KMS-11 (cell line): Measurements from ENCODE around the gene UBE2D3.

Source experiments
- H2AFZ ChIP-seq: fragments of 200-600 bp; sonication (generic); 2 replicates; pipeline ENCODE4 v1.6.1; 2016; ENCODE audit warnings: antibody characterized with exemption, mixed run types, low read depth
- H3K27ac ChIP-seq: fragments of 200-600 bp; sonication (generic); 2 replicates; pipeline ENCODE4 v1.6.1; 2016; ENCODE audit warnings: mild to moderate bottlenecking, mixed run types
- H3K27me3 ChIP-seq: fragments of 200-600 bp; sonication (generic); 2 replicates; pipeline ENCODE4 v1.6.1; 2017; ENCODE audit warnings: mild to moderate bottlenecking, low read depth, mixed run types, moderate library complexity; ENCODE audit not compliant: insufficient read depth
- H3K36me3 ChIP-seq: fragments of 200-600 bp; sonication (generic); 2 replicates; pipeline ENCODE4 v1.6.1; 2017; ENCODE audit warnings: mild to moderate bottlenecking, mixed run types; ENCODE audit not compliant: insufficient read depth
- H3K4me1 ChIP-seq: fragments of 200-600 bp; sonication (generic); 2 replicates; pipeline ENCODE4 v1.6.1; 2016; ENCODE audit warnings: mild to moderate bottlenecking, low read depth, mixed run types; ENCODE audit not compliant: poor library complexity, severe bottlenecking
- H3K4me2 ChIP-seq: fragments of 200-600 bp; sonication (generic); 2 replicates; pipeline ENCODE4 v1.7.0; 2016; ENCODE audit warnings: mild to moderate bottlenecking, mixed run types
- H3K4me3 ChIP-seq: fragments of 200-600 bp; sonication (generic); IDR thresholded peaks from 2 replicates; pipeline ENCODE4 v1.6.1; 2017; ENCODE audit warnings: low read depth, low read length, mixed read lengths; ENCODE audit not compliant: insufficient read depth
- H3K79me2 ChIP-seq: fragments of 200-600 bp; sonication (generic); 2 replicates; pipeline ENCODE4 v1.6.1; 2016; ENCODE audit warnings: low read depth, mixed run types; ENCODE audit not compliant: insufficient read depth
- H3K9ac ChIP-seq: fragments of 200-600 bp; sonication (generic); 2 replicates; pipeline ENCODE4 v1.6.1; 2016; ENCODE audit warnings: mild to moderate bottlenecking, mixed run types
- H4K20me1 ChIP-seq: fragments of 200-600 bp; sonication (generic); 2 replicates; pipeline ENCODE4 v1.6.1; 2016; ENCODE audit warnings: mild to moderate bottlenecking, mixed run types; ENCODE audit not compliant: insufficient read depth
- TF ChIP-seq, protein P1 (sequence below): fragments of 200-600 bp; sonication (generic); conservative IDR thresholded peaks from 2 replicates; pipeline ENCODE4 v1.6.1; 2017; ENCODE audit warnings: low read depth, mild to moderate bottlenecking, antibody characterized with exemption, low read length, moderate library complexity, mixed read lengths

Gene UBE2D3

DNA sequence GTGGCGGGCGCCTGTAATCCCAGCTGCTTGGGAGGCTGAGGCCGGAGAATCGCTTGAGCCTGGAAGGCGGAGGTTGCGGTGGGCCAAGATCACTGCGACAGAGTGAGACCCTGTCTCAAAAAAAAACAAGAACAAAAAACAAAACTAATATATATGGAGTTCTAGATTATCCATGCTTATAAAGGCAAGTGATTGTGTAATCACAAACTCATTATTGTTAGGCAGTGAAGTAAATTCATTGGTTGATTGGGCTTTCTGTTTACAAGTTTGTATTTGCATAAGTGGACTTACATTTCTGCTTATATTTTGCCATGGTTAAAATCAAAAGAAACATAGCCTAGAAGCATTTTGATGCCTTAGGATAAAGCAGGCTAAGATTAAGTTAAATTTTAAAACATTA, 2.5 kb upstream of the UBE2D3 start:
- Histone ChIP-seq H4K20me1 (peaks cover 10% of the 10 kb centered on the region), H3K4me1 (peaks cover 19% of the 10 kb centered on the region), H3K79me2 (peaks cover 34% of the 10 kb centered on the region), H3K9ac (no peak overlapping the region), H3K27ac (peak overlapping the region; percentile 99), H3K4me2 (peak overlapping the region; percentile 89), H3K4me3 (no peak overlapping the region), H2AFZ (no peak overlapping the region), H3K36me3 (no peaks in the 10 kb centered on the region; the same call in 1 of the 2 replicates), H3K27me3 (no peaks in the 10 kb centered on the region)
- TF ChIP-seq, protein P1, sequence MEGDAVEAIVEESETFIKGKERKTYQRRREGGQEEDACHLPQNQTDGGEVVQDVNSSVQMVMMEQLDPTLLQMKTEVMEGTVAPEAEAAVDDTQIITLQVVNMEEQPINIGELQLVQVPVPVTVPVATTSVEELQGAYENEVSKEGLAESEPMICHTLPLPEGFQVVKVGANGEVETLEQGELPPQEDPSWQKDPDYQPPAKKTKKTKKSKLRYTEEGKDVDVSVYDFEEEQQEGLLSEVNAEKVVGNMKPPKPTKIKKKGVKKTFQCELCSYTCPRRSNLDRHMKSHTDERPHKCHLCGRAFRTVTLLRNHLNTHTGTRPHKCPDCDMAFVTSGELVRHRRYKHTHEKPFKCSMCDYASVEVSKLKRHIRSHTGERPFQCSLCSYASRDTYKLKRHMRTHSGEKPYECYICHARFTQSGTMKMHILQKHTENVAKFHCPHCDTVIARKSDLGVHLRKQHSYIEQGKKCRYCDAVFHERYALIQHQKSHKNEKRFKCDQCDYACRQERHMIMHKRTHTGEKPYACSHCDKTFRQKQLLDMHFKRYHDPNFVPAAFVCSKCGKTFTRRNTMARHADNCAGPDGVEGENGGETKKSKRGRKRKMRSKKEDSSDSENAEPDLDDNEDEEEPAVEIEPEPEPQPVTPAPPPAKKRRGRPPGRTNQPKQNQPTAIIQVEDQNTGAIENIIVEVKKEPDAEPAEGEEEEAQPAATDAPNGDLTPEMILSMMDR = no peak

DNA sequence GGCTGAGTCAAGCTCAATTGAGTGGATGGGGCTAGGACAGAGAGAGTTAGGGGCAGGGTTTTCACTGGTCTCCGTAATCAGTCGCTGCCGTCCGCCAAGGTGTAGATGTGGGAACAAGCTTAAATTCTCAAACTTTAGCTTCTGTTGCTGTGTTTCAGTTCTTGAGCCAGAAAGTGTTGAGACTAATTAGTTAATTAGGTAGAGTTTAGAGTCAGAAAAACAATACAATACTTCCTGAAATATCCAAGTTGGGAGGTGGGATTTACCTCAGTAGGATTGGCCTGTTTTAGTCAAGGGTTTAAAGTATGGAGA, 1.1 kb upstream of the UBE2D3 start:
- peak overlapping the region; percentile 99 for H3K27ac ChIP-seq
- H2AFZ ChIP-seq = peak overlapping the region; percentile 53
- peak overlapping the region; percentile 99 for H3K9ac ChIP-seq
- H3K4me2 ChIP-seq = peak overlapping the region; percentile 89
- TF ChIP-seq, protein P1 = no peak
- no peaks in the 10 kb centered on the region for H3K27me3 ChIP-seq
- peaks cover 32% of the 10 kb centered on the region for H3K4me1 ChIP-seq
- H4K20me1 ChIP-seq = peaks cover 21% of the 10 kb centered on the region
- H3K79me2 ChIP-seq = peaks cover 47% of the 10 kb centered on the region
- peak overlapping the region; percentile 51 for H3K4me3 ChIP-seq
- peaks cover 4% of the 10 kb centered on the region; the same call in 1 of the 2 replicates for H3K36me3 ChIP-seq

DNA sequence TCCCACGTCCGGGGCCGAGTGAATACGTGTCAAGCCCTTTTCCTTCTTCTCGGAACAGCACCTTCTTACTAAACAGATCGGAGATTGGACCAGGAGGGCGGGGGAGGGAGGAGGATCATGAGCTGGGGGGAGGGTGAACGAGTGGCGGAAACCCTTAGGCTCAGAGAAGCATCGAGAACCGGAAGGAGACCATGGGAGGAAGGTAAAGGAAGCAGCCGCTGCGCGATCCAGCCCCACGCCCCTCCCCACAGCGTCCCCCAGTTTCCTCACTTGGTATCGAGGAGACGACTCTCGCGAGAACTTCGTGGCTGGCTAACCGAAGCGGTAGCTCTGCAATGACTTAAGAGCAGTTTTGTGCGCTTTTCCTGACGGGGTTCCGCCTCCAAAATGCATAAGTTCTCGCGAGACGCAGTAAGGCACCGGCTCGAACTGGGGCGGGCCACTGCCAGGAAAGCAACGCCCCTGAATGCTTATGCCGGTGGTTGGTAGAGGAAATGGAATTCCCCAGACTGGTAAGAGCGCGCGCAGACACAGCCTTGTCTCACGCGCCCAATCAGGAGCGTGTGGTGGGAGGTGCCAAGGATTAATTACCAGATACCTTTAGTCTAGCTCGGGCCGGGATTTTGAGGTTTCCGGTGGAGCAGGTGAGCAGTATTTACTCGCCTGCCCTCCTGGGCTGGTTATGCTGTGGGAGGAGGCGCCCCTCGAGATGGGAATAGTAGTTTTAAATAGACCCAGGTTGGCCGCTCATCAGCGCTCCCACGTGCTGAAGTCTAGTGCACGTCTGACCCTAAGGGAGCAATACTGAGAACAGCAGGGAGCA, 534 bp upstream of the UBE2D3 start:
- peaks cover 53% of the 10 kb centered on the region for H3K79me2 ChIP-seq
- H3K27me3 ChIP-seq = no peaks in the 10 kb centered on the region
- peak overlapping the region; percentile 99 for H3K9ac ChIP-seq
- peak overlapping the region; percentile 53 for H2AFZ ChIP-seq
- peak overlapping the region; percentile 51 for H3K4me3 ChIP-seq
- peaks cover 38% of the 10 kb centered on the region for H3K4me1 ChIP-seq
- peak overlapping the region; percentile 99 for H3K27ac ChIP-seq
- peaks cover 9% of the 10 kb centered on the region; the same call in 1 of the 2 replicates for H3K36me3 ChIP-seq
- H4K20me1 ChIP-seq = peaks cover 27% of the 10 kb centered on the region
- TF ChIP-seq, protein P1 = no peak
- peak overlapping the region; percentile 89 for H3K4me2 ChIP-seq

DNA sequence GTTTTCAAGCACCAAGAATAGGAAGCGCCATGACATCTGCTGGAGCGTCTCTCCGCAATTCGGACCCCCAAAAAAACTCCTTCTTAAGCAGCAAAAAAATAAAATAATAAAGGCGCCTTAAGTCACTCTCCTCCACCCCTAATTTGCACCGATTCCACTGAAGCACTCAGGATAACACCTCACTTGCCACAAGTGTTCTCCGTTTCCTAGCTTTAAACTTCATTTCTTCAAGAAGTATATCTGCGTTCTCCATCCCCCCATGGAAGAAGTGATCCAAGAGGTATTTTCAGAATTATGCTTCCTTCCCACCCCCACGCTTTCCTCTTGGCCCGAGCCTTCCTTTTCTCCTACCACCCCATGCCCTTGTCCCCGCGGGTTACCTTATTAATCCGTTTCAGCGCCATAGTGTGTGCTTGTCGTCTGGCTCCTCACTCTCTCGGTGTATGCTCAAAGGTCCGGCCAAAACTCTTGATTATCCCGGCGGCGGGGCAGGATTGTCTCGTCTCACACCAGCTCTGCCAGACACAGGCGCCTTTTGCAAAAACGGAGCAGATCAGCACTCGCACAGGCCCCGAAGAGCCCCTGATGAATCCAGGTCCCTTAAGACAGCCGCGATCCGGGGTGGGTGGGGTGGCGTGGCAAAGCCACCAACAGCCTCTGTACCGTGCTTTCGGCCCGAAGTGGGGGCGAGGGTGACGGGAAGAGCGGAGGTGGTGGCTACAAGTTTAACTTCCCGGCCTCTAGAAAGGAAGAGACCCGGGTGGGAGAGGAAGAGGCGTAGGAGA, 1.1 kb downstream of the UBE2D3 start:
- H3K9ac ChIP-seq = peak overlapping the region; percentile 99
- H3K27me3 ChIP-seq = no peaks in the 10 kb centered on the region
- peaks cover 11% of the 10 kb centered on the region; the same call in 1 of the 2 replicates for H3K36me3 ChIP-seq
- peak overlapping the region; percentile 99 for H3K27ac ChIP-seq
- H3K4me3 ChIP-seq = no peak overlapping the region
- peaks cover 41% of the 10 kb centered on the region for H4K20me1 ChIP-seq
- H3K79me2 ChIP-seq = peaks cover 69% of the 10 kb centered on the region
- TF ChIP-seq, protein P1 = no peak
- H3K4me2 ChIP-seq = peak overlapping the region; percentile 85
- H3K4me1 ChIP-seq = peaks cover 52% of the 10 kb centered on the region
- no peak overlapping the region; the same call in 1 of the 2 replicates for H2AFZ ChIP-seq
